Activated naive CD4-positive, alpha-beta T cell treated with anti-CD3 and anti-CD28 coated beads, Interleukin-2, amount 50 U/mL, for 24 hours (primary cell): ENCODE measurements around the gene RNF19B.
"Not testable (repeated sequence)": the region's sequence is repeated elsewhere in the genome, so short reads cannot be mapped to it uniquely, and the experiment has no call there.

Experiments
- H3K27ac Mint-ChIP-seq: one replicate; pipeline ENCODE4 v1.8.0; 2021; ENCODE audit warnings: mild to moderate bottlenecking, mixed read lengths
- H3K27me3 Mint-ChIP-seq: one replicate; pipeline ENCODE4 v1.8.0; 2021; ENCODE audit warnings: mixed read lengths
- H3K36me3 Mint-ChIP-seq: one replicate; pipeline ENCODE4 v1.8.0; 2021; ENCODE audit warnings: mixed read lengths
- H3K4me1 Mint-ChIP-seq: one replicate; pipeline ENCODE4 v1.8.0; 2021; ENCODE audit warnings: mixed read lengths
- H3K4me3 Mint-ChIP-seq: one replicate; pipeline ENCODE4 v1.8.0; 2021; ENCODE audit warnings: mild to moderate bottlenecking, mixed read lengths
- H3K9me3 Mint-ChIP-seq: one replicate; pipeline ENCODE4 v1.8.0; 2021; ENCODE audit warnings: mixed read lengths

Gene RNF19B

GRCh38 chr1:32981003-32981901 lies 16.6 kb upstream of the RNF19B start:
- H3K4me1 Mint-ChIP-seq, result peaks cover 29% of the 10 kb centered on the region
- H3K27ac Mint-ChIP-seq, result peak overlapping the region; percentile 92
- H3K4me3 Mint-ChIP-seq, result peak overlapping the region; percentile 79
- H3K27me3 Mint-ChIP-seq, result no peaks in the 10 kb centered on the region
- H3K9me3 Mint-ChIP-seq, result no peaks in the 10 kb centered on the region
- H3K36me3 Mint-ChIP-seq, result no peaks in the 10 kb centered on the region

DNA sequence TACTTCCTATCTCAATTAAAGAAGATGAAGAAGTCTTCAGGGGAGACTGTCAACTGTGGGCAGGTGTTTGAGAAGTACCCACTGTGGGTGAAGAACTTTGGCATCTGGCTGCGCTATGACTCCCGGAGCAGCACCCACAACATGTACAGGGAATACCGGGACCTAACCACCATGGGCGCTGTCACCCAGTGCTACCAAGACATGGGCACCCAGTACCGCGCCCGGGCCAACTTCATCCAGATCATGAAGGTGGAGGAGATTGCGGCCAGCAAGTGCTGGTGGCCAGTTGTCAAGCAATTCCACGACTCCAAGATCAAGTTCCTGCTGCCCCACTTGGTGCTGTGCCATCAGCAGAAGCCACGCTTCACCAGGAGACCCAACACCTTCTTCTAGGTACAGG lies 15.5 kb upstream of the RNF19B start:
- Mint-ChIP-seq H3K9me3 (no peaks in the 10 kb centered on the region), H3K36me3 (no peaks in the 10 kb centered on the region), H3K4me1 (peaks cover 29% of the 10 kb centered on the region), H3K27me3 (no peaks in the 10 kb centered on the region), H3K27ac (no peak overlapping the region), H3K4me3 (no peak overlapping the region)

GRCh38 chr1:32978854-32979253 lies 14.2 kb upstream of the RNF19B start:
- no peaks in the 10 kb centered on the region for H3K36me3 Mint-ChIP-seq
- H3K4me1 Mint-ChIP-seq, result peaks cover 29% of the 10 kb centered on the region
- H3K27me3 Mint-ChIP-seq, result no peaks in the 10 kb centered on the region
- no peak overlapping the region for H3K4me3 Mint-ChIP-seq
- no peaks in the 10 kb centered on the region for H3K9me3 Mint-ChIP-seq
- no peak overlapping the region for H3K27ac Mint-ChIP-seq

GRCh38 chr1:32977546-32978087 lies 13.0 kb upstream of the RNF19B start:
- H3K9me3 Mint-ChIP-seq, result no peaks in the 10 kb centered on the region
- H3K27me3 Mint-ChIP-seq, result no peaks in the 10 kb centered on the region
- peak overlapping the region; percentile 27 for H3K27ac Mint-ChIP-seq
- H3K4me3 Mint-ChIP-seq, result no peak overlapping the region
- H3K4me1 Mint-ChIP-seq, result peaks cover 23% of the 10 kb centered on the region
- H3K36me3 Mint-ChIP-seq, result no peaks in the 10 kb centered on the region

- peaks cover 13% of the 10 kb centered on the region for H3K4me1 Mint-ChIP-seq
- not testable (repeated sequence) for H3K9me3 Mint-ChIP-seq, H3K36me3 Mint-ChIP-seq, H3K27ac Mint-ChIP-seq
- H3K27me3 Mint-ChIP-seq, result peaks cover 15% of the 10 kb centered on the region
- H3K4me3 Mint-ChIP-seq, result peak overlapping the region; percentile 19
Measured at GRCh38 chr1:32975055-32975454, 10.4 kb upstream of the RNF19B start.

- Mint-ChIP-seq H3K4me1 (peaks cover 12% of the 10 kb centered on the region), H3K27me3 (peaks cover 15% of the 10 kb centered on the region)
- H3K4me3 Mint-ChIP-seq, H3K9me3 Mint-ChIP-seq, H3K27ac Mint-ChIP-seq, H3K36me3 Mint-ChIP-seq: not testable (repeated sequence)
Measured at GRCh38 chr1:32973458-32973857, 8.8 kb upstream of the RNF19B start.

GRCh38 chr1:32972814-32973428 lies 8.3 kb upstream of the RNF19B start:
- peaks cover 2% of the 10 kb centered on the region for H3K36me3 Mint-ChIP-seq
- H3K4me3 Mint-ChIP-seq, result peak overlapping the region; percentile 65
- peaks cover 18% of the 10 kb centered on the region for H3K4me1 Mint-ChIP-seq
- H3K27ac Mint-ChIP-seq, result no peak overlapping the region
- no peaks in the 10 kb centered on the region for H3K9me3 Mint-ChIP-seq
- peaks cover 15% of the 10 kb centered on the region for H3K27me3 Mint-ChIP-seq

DNA sequence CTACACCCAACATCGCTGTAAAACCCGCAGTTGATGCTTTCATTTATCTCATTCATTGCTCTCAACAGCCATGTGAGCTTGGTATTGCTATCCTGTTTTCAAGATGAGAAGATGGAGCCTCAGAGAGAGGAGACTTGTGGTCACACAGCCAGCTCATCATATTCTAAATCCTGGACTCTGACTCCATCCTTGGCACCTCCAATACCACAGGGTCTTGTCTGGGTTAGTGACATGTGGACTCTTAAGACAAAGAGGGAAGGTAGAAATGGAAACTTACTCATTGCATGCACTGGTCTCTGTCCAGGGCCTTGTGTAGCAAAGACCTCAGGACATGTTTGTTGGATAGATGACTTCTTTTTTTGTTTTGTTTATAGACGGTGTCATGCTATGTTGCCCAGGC lies 7.0 kb upstream of the RNF19B start:
- Mint-ChIP-seq H3K36me3 (peaks cover 2% of the 10 kb centered on the region), H3K4me1 (peaks cover 19% of the 10 kb centered on the region), H3K4me3 (no peak overlapping the region), H3K27me3 (peaks cover 15% of the 10 kb centered on the region), H3K27ac (no peak overlapping the region), H3K9me3 (no peaks in the 10 kb centered on the region)

- Mint-ChIP-seq H3K36me3 (peaks cover 2% of the 10 kb centered on the region), H3K27ac (no peak overlapping the region), H3K4me3 (no peak overlapping the region), H3K27me3 (peaks cover 15% of the 10 kb centered on the region), H3K9me3 (no peaks in the 10 kb centered on the region), H3K4me1 (peaks cover 19% of the 10 kb centered on the region)
Measured at GRCh38 chr1:32971156-32971555, 6.5 kb upstream of the RNF19B start.

- no peak overlapping the region for H3K27ac Mint-ChIP-seq
- H3K4me1 Mint-ChIP-seq, result peaks cover 19% of the 10 kb centered on the region
- peaks cover 15% of the 10 kb centered on the region for H3K27me3 Mint-ChIP-seq
- H3K36me3 Mint-ChIP-seq, result peaks cover 2% of the 10 kb centered on the region
- no peaks in the 10 kb centered on the region for H3K9me3 Mint-ChIP-seq
- no peak overlapping the region for H3K4me3 Mint-ChIP-seq
Measured at GRCh38 chr1:32969566-32969965, 5.0 kb upstream of the RNF19B start.

DNA sequence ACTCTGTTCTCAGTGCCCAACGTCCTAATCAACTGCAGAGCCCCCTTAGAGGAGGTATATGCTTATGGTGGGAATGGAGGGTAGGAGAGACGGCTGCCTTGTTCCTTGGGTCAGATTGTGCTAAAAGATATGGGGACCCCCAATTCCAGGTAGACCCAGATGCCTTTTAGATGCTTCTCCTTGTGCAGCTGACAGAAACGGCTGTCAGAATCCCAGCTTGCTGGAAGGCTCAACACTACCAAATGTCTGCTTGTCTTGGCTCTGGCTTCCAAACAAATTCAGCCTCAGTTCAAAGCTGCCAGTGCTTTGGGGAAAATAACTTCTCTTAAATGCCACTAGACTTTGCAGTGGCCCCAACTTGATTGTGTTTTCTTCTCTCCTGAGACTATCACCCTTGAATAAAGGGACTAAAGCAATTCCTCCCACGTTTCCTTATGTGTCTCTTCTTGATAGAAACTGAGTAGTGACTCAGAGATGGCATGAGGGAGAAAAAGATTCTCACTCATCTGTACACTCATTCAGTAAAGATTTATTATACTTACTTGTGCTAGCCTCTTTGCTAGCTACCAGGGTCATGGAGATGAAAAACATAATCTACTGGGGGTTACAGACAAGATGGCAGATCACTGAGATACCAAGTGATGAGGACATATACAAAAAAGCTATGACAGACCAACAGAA lies 3.4 kb upstream of the RNF19B start:
- Mint-ChIP-seq H3K4me1 (peaks cover 26% of the 10 kb centered on the region), H3K27me3 (peaks cover 15% of the 10 kb centered on the region), H3K36me3 (peaks cover 2% of the 10 kb centered on the region), H3K27ac (no peak overlapping the region), H3K9me3 (no peaks in the 10 kb centered on the region), H3K4me3 (no peak overlapping the region)

GRCh38 chr1:32966900-32967299 lies 2.3 kb upstream of the RNF19B start:
- Mint-ChIP-seq H3K4me3 (no peak overlapping the region), H3K4me1 (peaks cover 31% of the 10 kb centered on the region), H3K36me3 (no peaks in the 10 kb centered on the region), H3K9me3 (no peaks in the 10 kb centered on the region), H3K27ac (no peak overlapping the region), H3K27me3 (peaks cover 8% of the 10 kb centered on the region)

GRCh38 chr1:32965251-32965747 lies 690 bp upstream of the RNF19B start:
- Mint-ChIP-seq H3K27ac (peak overlapping the region; percentile 90), H3K27me3 (no peaks in the 10 kb centered on the region), H3K9me3 (no peaks in the 10 kb centered on the region), H3K36me3 (no peaks in the 10 kb centered on the region), H3K4me3 (peak overlapping the region; percentile 86), H3K4me1 (peaks cover 42% of the 10 kb centered on the region)

GRCh38 chr1:32963746-32964460 lies 706 bp downstream of the RNF19B start:
- H3K4me1 Mint-ChIP-seq, result peaks cover 52% of the 10 kb centered on the region
- H3K27me3 Mint-ChIP-seq, result no peaks in the 10 kb centered on the region
- peak overlapping the region; percentile 88 for H3K4me3 Mint-ChIP-seq
- no peaks in the 10 kb centered on the region for H3K36me3 Mint-ChIP-seq
- H3K9me3 Mint-ChIP-seq, result no peaks in the 10 kb centered on the region
- H3K27ac Mint-ChIP-seq, result peak overlapping the region; percentile 84

DNA sequence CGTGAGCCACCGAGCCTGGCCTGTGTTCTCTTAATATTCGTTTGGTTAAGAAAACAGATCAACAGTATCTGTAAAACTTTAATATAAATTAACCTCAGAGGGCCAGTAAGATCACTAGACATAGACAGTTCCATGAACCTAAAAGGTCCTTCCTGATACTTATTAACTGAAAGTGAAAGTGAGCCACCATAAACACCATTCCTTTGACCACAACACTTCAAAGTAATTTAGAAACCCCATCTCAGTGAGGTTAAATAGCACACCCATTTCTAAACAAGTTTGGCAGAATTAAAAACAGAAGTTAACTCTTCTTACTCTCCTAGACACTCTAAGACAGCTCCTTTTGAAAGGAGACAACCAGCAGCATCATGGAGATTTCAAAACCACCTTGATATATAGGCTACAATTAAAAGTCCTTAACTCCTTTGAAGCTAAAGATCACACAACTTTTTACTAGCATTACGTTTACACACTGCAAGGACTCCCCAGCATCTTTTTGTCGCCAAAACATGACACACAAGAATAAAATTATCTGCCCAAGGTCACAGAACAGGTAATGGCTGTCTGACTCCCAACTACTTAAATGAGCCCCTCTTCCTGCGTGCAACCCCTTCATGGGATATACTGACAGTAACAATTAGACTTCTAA lies 2.2 kb downstream of the RNF19B start:
- peaks cover 58% of the 10 kb centered on the region for H3K4me1 Mint-ChIP-seq
- peaks cover 2% of the 10 kb centered on the region for H3K36me3 Mint-ChIP-seq
- H3K27me3 Mint-ChIP-seq, result no peaks in the 10 kb centered on the region
- no peaks in the 10 kb centered on the region for H3K9me3 Mint-ChIP-seq
- H3K27ac Mint-ChIP-seq, result peak overlapping the region; percentile 15
- H3K4me3 Mint-ChIP-seq, result peak overlapping the region; percentile 88
